Measurements from ENCODE around the gene FAM83G.

- TF ChIP-seq CTCF (IDR thresholded peaks at IDR 0.05) (no peak), POLR2A (IDR thresholded peaks at IDR 0.05) (no peak)
Observed at GRCh38 chr17:18997650-18998196, 6.8 kb downstream of the FAM83G start.
